BJ (cell line): ENCODE measurements around the gene SYT1. TPM values are rescaled to one million over a fixed set of nuclear protein-coding genes. Genes with fewer than 3 reads are reported as not detected.
"Not testable (repeated sequence)": the region's sequence is repeated elsewhere in the genome, so short reads cannot be mapped to it uniquely, and the experiment has no call there.

Experiments used
- CTCF ChIA-PET: fragments of 350-600 bp; formaldehyde crosslinking; extraction: SDS; loops from one replicate; lab custom pipeline; 2021; ENCODE audit warnings: antibody characterized with exemption, inconsistent platforms; lab: Yijun Ruan, JAX
- POLR2A ChIA-PET: fragments of 300-600 bp; sonication (Branson Sonifier 250); formaldehyde crosslinking; extraction: SDS; loops from one replicate; lab custom pipeline; 2021; ENCODE audit warnings: antibody characterized with exemption; lab: Charles Lee
- DNase-seq: peaks from one replicate; pipeline ENCODE4 v3.0.0-alpha.2; 2011; ENCODE audit warnings: low read depth
- H3K27me3 ChIP-seq: 2 replicates; pipeline ENCODE4 v1.6.0; 2011; ENCODE audit warnings: low read length; ENCODE audit not compliant: control insufficient read depth, insufficient read depth
- H3K36me3 ChIP-seq: 2 replicates; pipeline ENCODE4 v1.5.1; 2011; ENCODE audit warnings: low read length; ENCODE audit not compliant: control insufficient read depth, insufficient read depth
- H3K4me3 ChIP-seq: 2 replicates; pipeline ENCODE4 v1.5.1; 2011; ENCODE audit warnings: low read depth, mild to moderate bottlenecking, control low read depth, low read length
- CTCF ChIP-seq: IDR thresholded peaks from 2 replicates; pipeline ENCODE4 v1.5.1; 2011; ENCODE audit warnings: low read depth, mild to moderate bottlenecking, control low read depth, inconsistent platforms, low read length, moderate library complexity; ENCODE audit not compliant: insufficient read depth
- polyA plus RNA-seq: library from polyadenylated mRNA; depleted of rRNA; stranded (reverse); fragments of >200 nt; gene quantifications from 2 replicates; pipeline ENCODE4 v1.2.3, GENCODE V29; 2011

SYT1 gene
- polyA plus RNA-seq, 1 experiment = 0.70 TPM

GRCh38 chr12:78835493-78835892 lies 29.1 kb upstream of the SYT1 start:
- H3K36me3 ChIP-seq = no peaks in the 10 kb centered on the region
- DNase-seq = no peak
- no peaks in the 10 kb centered on the region for H3K27me3 ChIP-seq
- no peak for TF ChIP-seq CTCF
- ChIA-PET POLR2A (no interaction called here), CTCF (no interaction called here)
- H3K4me3 ChIP-seq = no peak overlapping the region

GRCh38 chr12:78840518-78841019 lies 24.0 kb upstream of the SYT1 start:
- H3K27me3 ChIP-seq, H3K36me3 ChIP-seq, POLR2A ChIA-PET, DNase-seq, H3K4me3 ChIP-seq, CTCF ChIA-PET: not testable (repeated sequence)

- no peak for DNase-seq
- CTCF ChIA-PET = no interaction called here
- Histone ChIP-seq H3K36me3 (no peaks in the 10 kb centered on the region), H3K4me3 (no peak overlapping the region), H3K27me3 (no peaks in the 10 kb centered on the region)
- POLR2A ChIA-PET = no interaction called here
- no peak for TF ChIP-seq CTCF
Measured at GRCh38 chr12:78853231-78853630, 11.3 kb upstream of the SYT1 start.

GRCh38 chr12:78863482-78864402 lies 832 bp upstream of the SYT1 start:
- no peak for TF ChIP-seq CTCF
- DNase-seq = no peak
- CTCF ChIA-PET = interaction anchor here (0.6 kb wide), 2 partner anchors 48 to 143 kb away, joined by 3 read pairs; no protein-coding TSS in a partner anchor
- no peaks in the 10 kb centered on the region for H3K36me3 ChIP-seq
- POLR2A ChIA-PET = no interaction called here
- peak overlapping the region; percentile 71 for H3K4me3 ChIP-seq
- no peaks in the 10 kb centered on the region for H3K27me3 ChIP-seq

- TF ChIP-seq CTCF = no peak
- Histone ChIP-seq H3K4me3 (peak overlapping the region; percentile 71), H3K36me3 (no peaks in the 10 kb centered on the region), H3K27me3 (no peaks in the 10 kb centered on the region)
- POLR2A ChIA-PET = no interaction called here
- CTCF ChIA-PET = interaction anchor here (0.6 kb wide), 1 partner anchor 142 kb away, joined by 3 read pairs; no protein-coding TSS in a partner anchor
- DNase-seq = no peak
Measured at GRCh38 chr12:78864870-78865463, 393 bp downstream of the SYT1 start.
